ENCODE data around the gene ALK. TPM values are rescaled to one million over a fixed set of nuclear protein-coding genes. Genes with fewer than 3 reads are reported as not detected.

The ALK gene
- total and polyA plus RNA-seq, 7 experiments from 2014 or later = 0.13 TPM; not detected in 6

GRCh38 chr2:29528371-29528770 is 393.0 kb downstream of the ALK start:
- H3K9me3 Mint-ChIP-seq = peaks cover 0 to 4% (median 0%) of the 10 kb centered on the region in 11 donors
- ATAC-seq (no peak), DNase-seq (no peak)
- POLR2A ChIA-PET = no interaction called here
- H3K36me3 Mint-ChIP-seq = no peaks in the 10 kb centered on the region
- H3K9me3 ChIP-seq (ENCODE audit: control insufficient read depth in 2 of 3, low read length in 3 of 3) = no peaks in the 10 kb centered on the region
- H3K4me1 ChIP-seq (ENCODE audit: control insufficient read depth in 2 of 2, insufficient read depth in 2 of 2, low read length in 2 of 2) = no peaks in the 10 kb centered on the region
- no peak overlapping the region for H3K4me3 ChIP-seq (ENCODE audit: low read length)
- intact Hi-C loops (cut with micrococcal nuclease) = no loop called here
- CTCF ChIA-PET = no interaction called here
- H3K4me3 Mint-ChIP-seq = no peak overlapping the region
- peaks cover 0 to 6% (median 0%) of the 10 kb centered on the region in 7 donors for H3K4me1 Mint-ChIP-seq
- H3K36me3 ChIP-seq (ENCODE audit: control insufficient read depth in 2 of 3, insufficient read depth in 3 of 3, low read length in 3 of 3) = no peaks in the 10 kb centered on the region
- no peak overlapping the region for H3K27ac ChIP-seq (ENCODE audit: low read depth, low read length)
- no peaks in the 10 kb centered on the region for H3K27me3 ChIP-seq (ENCODE audit: control insufficient read depth in 2 of 2, insufficient read depth in 2 of 2, low read length in 2 of 2)
- H3K27me3 Mint-ChIP-seq = peaks cover 9 to 42% (median 26%) of the 10 kb centered on the region in 5 donors
- no peak overlapping the region for H3K27ac Mint-ChIP-seq

DNA sequence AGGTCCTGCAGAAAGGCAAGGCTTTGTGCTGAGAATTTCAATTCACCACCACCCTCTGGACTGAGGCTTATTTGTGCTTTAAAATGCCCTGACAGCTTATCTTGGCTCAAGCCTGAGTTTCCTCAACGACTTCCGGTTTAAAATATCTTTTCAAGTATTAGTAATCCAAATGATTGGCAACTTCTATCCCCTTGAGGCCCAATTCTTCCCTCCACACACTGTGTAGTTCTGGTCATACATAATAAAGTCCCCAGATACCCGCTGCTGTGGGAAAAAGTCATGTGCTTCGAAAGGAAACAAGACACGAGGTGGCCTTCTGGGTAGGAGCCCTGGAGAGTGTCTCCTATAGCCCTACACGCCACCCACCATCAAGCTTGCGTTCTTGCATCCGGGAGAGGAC is 393.4 kb downstream of the ALK start:
- POLR2A ChIA-PET = no interaction called here
- H3K36me3 Mint-ChIP-seq = no peaks in the 10 kb centered on the region
- H3K27me3 Mint-ChIP-seq = peaks cover 10 to 41% (median 26%) of the 10 kb centered on the region in 5 donors
- ATAC-seq = no peak
- Histone ChIP-seq H3K4me3 (ENCODE audit: low read length) (no peak overlapping the region), H3K4me1 (ENCODE audit: control insufficient read depth in 2 of 2, insufficient read depth in 2 of 2, low read length in 2 of 2) (no peaks in the 10 kb centered on the region), H3K9me3 (ENCODE audit: control insufficient read depth in 2 of 3, low read length in 3 of 3) (no peaks in the 10 kb centered on the region), H3K27me3 (ENCODE audit: control insufficient read depth in 2 of 2, insufficient read depth in 2 of 2, low read length in 2 of 2) (no peaks in the 10 kb centered on the region), H3K36me3 (ENCODE audit: control insufficient read depth in 2 of 3, insufficient read depth in 3 of 3, low read length in 3 of 3) (no peaks in the 10 kb centered on the region), H3K27ac (ENCODE audit: low read depth, low read length) (no peak overlapping the region)
- H3K4me3 Mint-ChIP-seq = no peak overlapping the region
- CTCF ChIA-PET = no interaction called here
- DNase-seq = no peak
- peaks cover 0 to 6% (median 0%) of the 10 kb centered on the region in 7 donors for H3K4me1 Mint-ChIP-seq
- no peak overlapping the region for H3K27ac Mint-ChIP-seq
- intact Hi-C loops (cut with micrococcal nuclease) = no loop called here
- H3K9me3 Mint-ChIP-seq = peaks cover 0 to 4% (median 0%) of the 10 kb centered on the region in 11 donors

GRCh38 chr2:29526587-29527586 is 394.5 kb downstream of the ALK start:
- DNase-seq (no peak), ATAC-seq (no peak)
- no peaks in the 10 kb centered on the region for H3K9me3 ChIP-seq (ENCODE audit: control insufficient read depth in 2 of 3, low read length in 3 of 3)
- POLR2A ChIA-PET = no interaction called here
- no peak overlapping the region for H3K27ac ChIP-seq (ENCODE audit: low read depth, low read length)
- H3K27me3 ChIP-seq (ENCODE audit: control insufficient read depth in 2 of 2, insufficient read depth in 2 of 2, low read length in 2 of 2) = no peaks in the 10 kb centered on the region
- peaks cover 12 to 32% (median 26%) of the 10 kb centered on the region in 5 donors for H3K27me3 Mint-ChIP-seq
- H3K27ac Mint-ChIP-seq = no peak overlapping the region
- H3K4me3 Mint-ChIP-seq = no peak overlapping the region
- intact Hi-C loops (cut with micrococcal nuclease) = no loop called here
- CTCF ChIA-PET = no interaction called here
- H3K9me3 Mint-ChIP-seq = peaks cover 0 to 4% (median 0%) of the 10 kb centered on the region in 11 donors
- no peaks in the 10 kb centered on the region for H3K36me3 Mint-ChIP-seq
- H3K4me3 ChIP-seq (ENCODE audit: low read length) = no peak overlapping the region
- H3K36me3 ChIP-seq (ENCODE audit: control insufficient read depth in 2 of 3, insufficient read depth in 3 of 3, low read length in 3 of 3) = no peaks in the 10 kb centered on the region
- H3K4me1 ChIP-seq (ENCODE audit: control insufficient read depth in 2 of 2, insufficient read depth in 2 of 2, low read length in 2 of 2) = no peaks in the 10 kb centered on the region
- H3K4me1 Mint-ChIP-seq = peaks cover 0 to 8% (median 0%) of the 10 kb centered on the region in 7 donors

- DNase-seq = no peak
- intact Hi-C loops (cut with micrococcal nuclease) = no loop called here
- no peak for ATAC-seq
- no peaks in the 10 kb centered on the region for H3K9me3 ChIP-seq (ENCODE audit: control insufficient read depth in 2 of 3, low read length in 3 of 3)
- H3K27me3 ChIP-seq (ENCODE audit: control insufficient read depth in 2 of 2, insufficient read depth in 2 of 2, low read length in 2 of 2) = no peaks in the 10 kb centered on the region
- peaks cover 12 to 23% (median 20%) of the 10 kb centered on the region in 5 donors for H3K27me3 Mint-ChIP-seq
- H3K4me1 ChIP-seq (ENCODE audit: control insufficient read depth in 2 of 2, insufficient read depth in 2 of 2, low read length in 2 of 2) = no peaks in the 10 kb centered on the region
- ChIA-PET CTCF (no interaction called here), POLR2A (no interaction called here)
- H3K36me3 ChIP-seq (ENCODE audit: control insufficient read depth in 2 of 3, insufficient read depth in 3 of 3, low read length in 3 of 3) = no peaks in the 10 kb centered on the region
- no peaks in the 10 kb centered on the region for H3K36me3 Mint-ChIP-seq
- H3K27ac Mint-ChIP-seq = no peak overlapping the region
- H3K4me1 Mint-ChIP-seq = peaks cover 0 to 8% (median 0%) of the 10 kb centered on the region in 7 donors
- H3K4me3 Mint-ChIP-seq = no peak overlapping the region
- no peak overlapping the region for H3K4me3 ChIP-seq (ENCODE audit: low read length)
- H3K27ac ChIP-seq (ENCODE audit: low read depth, low read length) = no peak overlapping the region
- peaks cover 0 to 4% (median 0%) of the 10 kb centered on the region in 11 donors for H3K9me3 Mint-ChIP-seq
Observed at GRCh38 chr2:29525921-29526320, 395.5 kb downstream of the ALK start.

DNA sequence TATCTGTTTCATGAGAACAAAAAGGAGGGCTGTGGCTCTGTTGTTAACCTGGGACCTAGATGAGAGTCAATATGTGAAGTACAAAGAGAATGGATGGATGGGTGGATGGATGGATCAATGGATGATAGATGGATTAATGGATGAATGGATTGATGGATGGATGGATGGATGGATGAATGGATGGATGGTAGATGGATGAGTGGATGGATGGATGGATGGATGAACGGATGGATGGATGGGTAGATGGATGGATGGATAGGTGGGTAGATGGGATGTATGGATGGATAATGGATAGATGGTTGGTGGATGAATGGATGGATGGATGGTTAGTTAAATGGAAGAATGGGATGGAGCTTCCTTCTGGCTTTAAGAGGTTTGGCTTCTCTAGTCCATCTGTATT is 396.7 kb downstream of the ALK start:
- H3K9me3 ChIP-seq (ENCODE audit: control insufficient read depth in 2 of 3, low read length in 3 of 3) = no peaks in the 10 kb centered on the region
- Mint-ChIP-seq H3K4me3 (no peak overlapping the region), H3K36me3 (no peaks in the 10 kb centered on the region), H3K4me1 (peaks cover 0 to 8% (median 0%) of the 10 kb centered on the region in 7 donors), H3K9me3 (peaks cover 0 to 4% (median 0%) of the 10 kb centered on the region in 11 donors), H3K27me3 (peaks cover 5 to 20% (median 11%) of the 10 kb centered on the region in 5 donors), H3K27ac (no peak overlapping the region)
- no peak overlapping the region for H3K4me3 ChIP-seq (ENCODE audit: low read length)
- no peak overlapping the region for H3K27ac ChIP-seq (ENCODE audit: low read depth, low read length)
- POLR2A ChIA-PET = no interaction called here
- CTCF ChIA-PET = no interaction called here
- no peaks in the 10 kb centered on the region for H3K4me1 ChIP-seq (ENCODE audit: control insufficient read depth in 2 of 2, insufficient read depth in 2 of 2, low read length in 2 of 2)
- intact Hi-C loops (cut with micrococcal nuclease) = no loop called here
- ATAC-seq (no peak), DNase-seq (no peak)
- no peaks in the 10 kb centered on the region for H3K27me3 ChIP-seq (ENCODE audit: control insufficient read depth in 2 of 2, insufficient read depth in 2 of 2, low read length in 2 of 2)
- no peaks in the 10 kb centered on the region for H3K36me3 ChIP-seq (ENCODE audit: control insufficient read depth in 2 of 3, insufficient read depth in 3 of 3, low read length in 3 of 3)

- ChIA-PET POLR2A (no interaction called here), CTCF (no interaction called here)
- Histone ChIP-seq H3K4me3 (ENCODE audit: low read length) (no peak overlapping the region), H3K27ac (ENCODE audit: low read depth, low read length) (no peak overlapping the region), H3K4me1 (ENCODE audit: control insufficient read depth in 2 of 2, insufficient read depth in 2 of 2, low read length in 2 of 2) (no peaks in the 10 kb centered on the region), H3K27me3 (ENCODE audit: control insufficient read depth in 2 of 2, insufficient read depth in 2 of 2, low read length in 2 of 2) (no peaks in the 10 kb centered on the region), H3K9me3 (ENCODE audit: control insufficient read depth in 2 of 3, low read length in 3 of 3) (no peaks in the 10 kb centered on the region), H3K36me3 (ENCODE audit: control insufficient read depth in 2 of 3, insufficient read depth in 3 of 3, low read length in 3 of 3) (no peaks in the 10 kb centered on the region)
- Mint-ChIP-seq H3K4me1 (peaks cover 0 to 5% (median 0%) of the 10 kb centered on the region in 7 donors), H3K4me3 (no peak overlapping the region), H3K36me3 (no peaks in the 10 kb centered on the region), H3K27ac (peak overlapping the region in 1 of 9 donors; percentile 46), H3K27me3 (peaks cover 6 to 19% (median 10%) of the 10 kb centered on the region in 5 donors), H3K9me3 (peaks cover 0 to 4% (median 0%) of the 10 kb centered on the region in 11 donors)
- ATAC-seq (no peak), DNase-seq (no peak)
- intact Hi-C loops (cut with micrococcal nuclease) = no loop called here
Observed at GRCh38 chr2:29522951-29523669, 398.3 kb downstream of the ALK start.

Measured in naive thymus-derived CD4-positive, alpha-beta T cell (primary cell).